Testis (tissue), 3 donors: ENCODE results near the gene CRYGN. TPM values are rescaled to one million over a fixed set of nuclear protein-coding genes. Genes with fewer than 3 reads are reported as not detected.

ENCODE experiments used
- DNase-seq: peaks from one replicate; pipeline ENCODE4 v3.0.0-alpha.2; 2019
- H3K27ac ChIP-seq, 2 donors: fragments of 200-600 bp; sonication (generic); one replicate each; pipeline ENCODE4 v1.5.1; 2019
- H3K27me3 ChIP-seq: fragments of 200-600 bp; sonication (generic); one replicate; pipeline ENCODE4 v1.5.1; 2019
- H3K36me3 ChIP-seq: fragments of 200-600 bp; sonication (generic); one replicate; pipeline ENCODE4 v1.5.1; 2017; ENCODE audit warnings: low read depth; ENCODE audit errors: missing control alignments
- H3K4me1 ChIP-seq: fragments of 200-600 bp; sonication (generic); one replicate; pipeline ENCODE4 v1.5.1; 2019
- H3K4me3 ChIP-seq, 2 donors: fragments of 200-600 bp; sonication (generic); one replicate each; pipeline ENCODE4 v1.5.1; 2017 to 2019
- H3K9me3 ChIP-seq: fragments of 200-600 bp; sonication (generic); one replicate; pipeline ENCODE4 v1.5.1; 2017
- CTCF ChIP-seq, 3 experiments: fragments of 450-650 bp in 2 of 3; fragments of 200-600 bp in 1 of 3; sonication (generic) in 1 of 3; IDR thresholded peaks; one replicate each; pipeline ENCODE4 v1.5.1; 2016 to 2019; ENCODE audit warnings: antibody characterized with exemption in 3 of 3, mild to moderate bottlenecking in 2 of 3, moderate library complexity in 1 of 3
- POLR2A ChIP-seq: fragments of 450-650 bp; IDR thresholded peaks from one replicate; pipeline ENCODE4 v1.6.1; 2017; ENCODE audit warnings: antibody characterized with exemption, mild to moderate bottlenecking, moderate library complexity
- WGBS, 2 donors: methylation state at CpG; one replicate each; pipeline ENCODE4 v1.1.5; 2018; 5-methylcytosine and 5-hydroxymethylcytosine counted together
- intact Hi-C: fragments of 100-400 bp; cut with DNase I; formaldehyde crosslinking; loops from one replicate; pipeline ENCODE4 v1.15.1; 2023; ENCODE audit warnings: low total_unique reads
- polyA plus RNA-seq: library from polyadenylated mRNA; stranded (reverse); fragments of 350-450 nt; fragmentation: Illumina TruSeq; extraction: RNeasy Lipid Tissue Mini Kit (QIAGEN cat#74804); gene quantifications from one replicate; pipeline ENCODE4 v1.2.3, GENCODE V29; 2014; ENCODE audit warnings: low read depth, low replicate concordance; ENCODE audit not compliant: insufficient read depth
- total RNA-seq, 2 donors: library from RNA; depleted of rRNA; stranded (reverse); fragments of >200 nt; gene quantifications; one replicate each; pipeline ENCODE4 v1.2.3, GENCODE V29; 2016

The CRYGN gene
- total and polyA plus RNA-seq, 3 donors from 2014 or later: 0.44 to 1.7 (median 0.62) TPM

DNA sequence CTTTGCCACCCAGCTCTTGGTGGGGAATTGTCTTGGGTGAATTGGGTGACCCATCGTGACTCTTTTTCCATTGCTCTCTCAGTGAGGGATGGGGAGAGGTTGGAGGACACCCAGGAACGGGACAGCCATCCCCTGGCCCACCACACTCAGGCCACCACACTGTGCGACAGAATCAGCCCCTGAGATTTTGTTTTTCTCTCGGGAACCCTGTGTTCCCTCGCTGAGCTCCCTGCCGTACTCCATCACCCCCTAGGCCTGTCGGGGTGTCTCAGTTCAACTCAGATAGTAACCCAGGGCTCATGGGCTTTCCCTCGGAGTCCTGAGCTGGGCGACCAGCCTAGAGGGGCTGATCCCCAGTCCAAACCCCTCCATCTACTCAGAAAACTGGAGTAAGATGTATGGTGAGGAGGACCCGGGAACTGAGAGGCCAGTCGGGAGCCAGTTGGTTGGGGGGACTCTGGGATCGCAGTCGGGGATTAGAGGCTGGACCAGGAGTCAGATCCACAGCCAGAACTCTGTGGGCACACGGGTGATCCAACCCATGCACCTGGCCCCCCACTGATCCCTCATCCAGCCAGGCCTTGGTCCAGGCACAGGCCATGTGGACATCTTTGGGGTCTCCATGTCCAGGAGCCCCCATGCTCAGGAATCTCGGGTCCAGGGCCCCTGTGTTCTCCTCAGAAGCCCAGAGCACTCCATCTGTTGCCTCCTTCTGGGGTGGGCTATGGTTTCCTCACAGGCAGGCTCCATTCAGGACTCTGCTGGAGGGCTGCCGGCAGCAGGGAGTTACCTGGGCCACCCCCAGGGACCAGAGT is 9.3 kb downstream of the CRYGN start:
- WGBS, 2 donors: 86 to 95% methylated on average over 14 to 16 of the region's 16 CpGs
- H3K27ac ChIP-seq: no peak overlapping the region
- peaks cover 27% of the 10 kb centered on the region for H3K4me1 ChIP-seq
- no peak for DNase-seq
- H3K27me3 ChIP-seq: no peaks in the 10 kb centered on the region
- H3K9me3 ChIP-seq: no peaks in the 10 kb centered on the region
- intact Hi-C loops: no loop called here
- TF ChIP-seq CTCF (IDR thresholded peaks at IDR 0.05) (no peak), POLR2A (no peak)
- no peak overlapping the region for H3K4me3 ChIP-seq
- no peaks in the 10 kb centered on the region for H3K36me3 ChIP-seq

DNA sequence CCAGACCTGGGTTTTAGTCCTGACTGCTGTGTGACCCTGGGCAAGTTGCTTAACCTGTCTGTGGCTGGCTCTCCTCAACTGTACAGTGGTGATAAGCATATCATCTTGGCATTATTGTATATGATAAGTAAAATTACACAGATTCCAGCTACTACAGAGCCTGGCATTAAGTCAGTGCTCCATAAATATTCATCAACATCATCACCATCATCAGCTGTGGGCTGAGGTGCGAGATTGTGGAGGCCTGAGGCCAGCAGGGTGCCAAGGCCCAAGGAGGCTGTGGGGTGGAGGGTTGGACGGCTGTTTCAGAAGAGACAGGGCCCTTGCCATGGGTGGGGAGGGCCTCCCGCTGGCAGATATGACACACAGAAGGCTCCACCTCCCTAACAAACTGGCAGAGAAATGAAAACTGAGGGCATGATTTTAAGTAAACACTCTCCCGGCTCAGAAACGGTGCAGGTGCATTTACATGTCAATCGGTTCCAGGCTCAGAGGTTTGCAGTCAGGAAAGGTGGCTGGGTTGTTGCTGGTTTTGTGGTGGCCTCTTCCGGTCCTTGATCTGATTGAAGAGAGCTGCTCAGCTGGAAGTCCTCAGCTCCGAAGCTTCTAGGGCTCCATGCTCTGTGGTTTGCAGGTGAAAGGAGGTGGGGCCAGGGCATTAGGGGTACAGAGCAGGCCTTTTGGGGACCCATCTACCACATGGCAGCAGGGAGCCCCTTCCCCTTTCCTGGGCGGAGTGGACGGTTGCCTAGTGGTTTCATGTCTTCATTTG is 10.2 kb downstream of the CRYGN start:
- Histone ChIP-seq H3K36me3 (no peaks in the 10 kb centered on the region), H3K4me3 (no peak overlapping the region), H3K27ac (no peak overlapping the region), H3K9me3 (no peaks in the 10 kb centered on the region), H3K4me1 (peaks cover 27% of the 10 kb centered on the region), H3K27me3 (no peaks in the 10 kb centered on the region)
- intact Hi-C loops: no loop called here
- WGBS, 2 donors: 74 to 83% methylated on average over 5 to 10 of the region's 10 CpGs
- no peak for DNase-seq
- TF ChIP-seq POLR2A: no peak
- TF ChIP-seq CTCF (IDR thresholded peaks at IDR 0.05): no peak

DNA sequence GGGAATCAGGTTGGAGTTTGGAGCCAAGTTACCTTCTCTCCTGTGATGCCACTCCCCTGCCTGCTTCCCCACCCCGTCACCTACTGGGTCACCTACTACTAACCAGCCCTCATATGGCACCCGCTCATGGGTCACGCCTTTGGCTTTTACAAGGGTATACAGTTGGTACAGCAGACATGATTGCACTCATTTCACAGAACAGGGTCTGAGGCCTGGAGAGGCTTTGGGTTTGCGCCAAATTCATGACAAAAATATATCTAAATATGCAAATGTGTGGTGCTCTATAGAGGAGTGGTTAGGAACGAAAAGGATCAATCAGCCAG is 10.7 kb downstream of the CRYGN start:
- WGBS, 2 donors: 77 to 94% methylated on average over 5 of the region's 5 CpGs
- intact Hi-C loops: no loop called here
- no peak for TF ChIP-seq POLR2A
- no peak for TF ChIP-seq CTCF (IDR thresholded peaks at IDR 0.05)
- H3K36me3 ChIP-seq: no peaks in the 10 kb centered on the region
- H3K27ac ChIP-seq: no peak overlapping the region
- H3K4me1 ChIP-seq: peaks cover 27% of the 10 kb centered on the region
- H3K4me3 ChIP-seq: no peak overlapping the region
- H3K9me3 ChIP-seq: no peaks in the 10 kb centered on the region
- DNase-seq: no peak
- no peaks in the 10 kb centered on the region for H3K27me3 ChIP-seq

- 55% methylated on average over 11 to 13 of the region's 13 CpGs for WGBS, 2 donors
- Histone ChIP-seq H3K9me3 (no peaks in the 10 kb centered on the region), H3K27ac (peak overlapping the region; percentile 22 to 39), H3K36me3 (no peaks in the 10 kb centered on the region), H3K4me1 (peaks cover 27% of the 10 kb centered on the region), H3K27me3 (no peaks in the 10 kb centered on the region), H3K4me3 (no peak overlapping the region)
- DNase-seq: peak; percentile 31
- no peak for TF ChIP-seq CTCF (IDR thresholded peaks at IDR 0.05)
- no peak for TF ChIP-seq POLR2A
- intact Hi-C loops: no loop called here
Observed at GRCh38 chr7:151428378-151429236, 11.3 kb downstream of the CRYGN start.
